ENCODE measurements around the gene METTL21A.

The METTL21A gene

DNA sequence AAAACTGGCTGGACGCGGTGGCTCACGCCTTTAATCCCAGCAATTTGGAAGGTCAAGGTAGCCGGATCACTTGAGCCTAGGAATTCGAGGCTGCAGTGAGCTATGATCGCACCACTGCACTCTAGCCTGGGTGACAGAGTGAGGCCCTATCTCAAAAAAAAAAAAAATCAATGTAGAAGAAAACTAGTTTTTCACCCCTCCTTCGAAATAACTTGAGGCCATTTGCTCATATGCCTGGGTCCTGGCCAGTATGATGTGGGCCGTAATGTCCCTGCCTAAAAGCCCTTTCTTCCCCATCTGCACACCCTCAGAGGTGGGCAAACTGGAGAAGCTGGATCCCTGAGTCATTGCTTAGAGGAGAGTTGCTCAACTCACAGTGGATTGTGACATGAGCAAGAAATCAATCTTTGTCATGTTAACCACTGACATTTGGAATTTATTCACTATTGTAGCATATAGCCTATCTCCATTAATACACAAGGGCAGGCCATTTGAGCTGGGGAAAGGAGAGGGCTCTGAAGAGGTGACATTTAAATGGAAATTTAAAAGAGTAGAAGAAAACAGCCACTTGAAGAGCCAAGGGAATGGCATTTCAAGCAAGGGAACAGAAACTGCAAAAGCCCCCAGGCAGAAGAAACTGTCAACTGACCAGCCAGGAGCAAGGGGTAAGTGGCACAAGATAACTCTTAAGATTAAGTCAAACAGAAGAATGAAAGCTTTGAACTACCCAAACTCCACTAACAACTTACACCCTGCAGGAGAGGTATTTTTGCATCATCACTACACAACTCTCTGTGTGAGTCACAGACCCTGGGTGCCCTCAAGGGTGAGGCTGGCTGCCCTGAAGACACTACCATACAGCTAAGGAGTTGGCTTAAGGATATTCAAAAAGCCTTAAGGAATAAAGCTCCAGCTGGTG, 7.6 kb upstream of the METTL21A start:
- Mint-ChIP-seq H3K4me3 (no peak overlapping the region), H3K36me3 (ENCODE audit: low read depth) (no peaks in the 10 kb centered on the region), H3K27me3 (ENCODE audit: low read depth) (no peaks in the 10 kb centered on the region), H3K9me3 (no peaks in the 10 kb centered on the region), H3K27ac (peak overlapping the region; percentile 5 to 70 (median 50)), H3K4me1 (no peaks in the 10 kb centered on the region)
- TF ChIP-seq, protein P1, sequence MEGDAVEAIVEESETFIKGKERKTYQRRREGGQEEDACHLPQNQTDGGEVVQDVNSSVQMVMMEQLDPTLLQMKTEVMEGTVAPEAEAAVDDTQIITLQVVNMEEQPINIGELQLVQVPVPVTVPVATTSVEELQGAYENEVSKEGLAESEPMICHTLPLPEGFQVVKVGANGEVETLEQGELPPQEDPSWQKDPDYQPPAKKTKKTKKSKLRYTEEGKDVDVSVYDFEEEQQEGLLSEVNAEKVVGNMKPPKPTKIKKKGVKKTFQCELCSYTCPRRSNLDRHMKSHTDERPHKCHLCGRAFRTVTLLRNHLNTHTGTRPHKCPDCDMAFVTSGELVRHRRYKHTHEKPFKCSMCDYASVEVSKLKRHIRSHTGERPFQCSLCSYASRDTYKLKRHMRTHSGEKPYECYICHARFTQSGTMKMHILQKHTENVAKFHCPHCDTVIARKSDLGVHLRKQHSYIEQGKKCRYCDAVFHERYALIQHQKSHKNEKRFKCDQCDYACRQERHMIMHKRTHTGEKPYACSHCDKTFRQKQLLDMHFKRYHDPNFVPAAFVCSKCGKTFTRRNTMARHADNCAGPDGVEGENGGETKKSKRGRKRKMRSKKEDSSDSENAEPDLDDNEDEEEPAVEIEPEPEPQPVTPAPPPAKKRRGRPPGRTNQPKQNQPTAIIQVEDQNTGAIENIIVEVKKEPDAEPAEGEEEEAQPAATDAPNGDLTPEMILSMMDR (IDR thresholded peaks at IDR 0.05; ENCODE audit: unreplicated experiment in 3 of 3): no peak

GRCh38 chr2:207630491-207630890, 5.3 kb upstream of the METTL21A start:
- H3K9me3 Mint-ChIP-seq: no peaks in the 10 kb centered on the region
- H3K27ac Mint-ChIP-seq: no peak overlapping the region
- peaks cover 7% of the 10 kb centered on the region for H3K27me3 Mint-ChIP-seq (ENCODE audit: low read depth)
- H3K4me3 Mint-ChIP-seq: no peak overlapping the region
- H3K4me1 Mint-ChIP-seq: peaks cover 5% of the 10 kb centered on the region
- TF ChIP-seq, protein P1 (IDR thresholded peaks at IDR 0.05; ENCODE audit: unreplicated experiment in 3 of 3): no peak
- no peaks in the 10 kb centered on the region for H3K36me3 Mint-ChIP-seq (ENCODE audit: low read depth)

- Mint-ChIP-seq H3K27ac (no peak overlapping the region), H3K4me3 (peak overlapping the region; percentile 25 to 46 (median 35)), H3K4me1 (peaks cover 5% of the 10 kb centered on the region), H3K27me3 (ENCODE audit: low read depth) (peaks cover 7% of the 10 kb centered on the region), H3K9me3 (no peaks in the 10 kb centered on the region), H3K36me3 (ENCODE audit: low read depth) (no peaks in the 10 kb centered on the region)
- TF ChIP-seq, protein P1 (IDR thresholded peaks at IDR 0.05; ENCODE audit: unreplicated experiment in 3 of 3): no peak
Measured at GRCh38 chr2:207629553-207629952, 4.4 kb upstream of the METTL21A start.

DNA sequence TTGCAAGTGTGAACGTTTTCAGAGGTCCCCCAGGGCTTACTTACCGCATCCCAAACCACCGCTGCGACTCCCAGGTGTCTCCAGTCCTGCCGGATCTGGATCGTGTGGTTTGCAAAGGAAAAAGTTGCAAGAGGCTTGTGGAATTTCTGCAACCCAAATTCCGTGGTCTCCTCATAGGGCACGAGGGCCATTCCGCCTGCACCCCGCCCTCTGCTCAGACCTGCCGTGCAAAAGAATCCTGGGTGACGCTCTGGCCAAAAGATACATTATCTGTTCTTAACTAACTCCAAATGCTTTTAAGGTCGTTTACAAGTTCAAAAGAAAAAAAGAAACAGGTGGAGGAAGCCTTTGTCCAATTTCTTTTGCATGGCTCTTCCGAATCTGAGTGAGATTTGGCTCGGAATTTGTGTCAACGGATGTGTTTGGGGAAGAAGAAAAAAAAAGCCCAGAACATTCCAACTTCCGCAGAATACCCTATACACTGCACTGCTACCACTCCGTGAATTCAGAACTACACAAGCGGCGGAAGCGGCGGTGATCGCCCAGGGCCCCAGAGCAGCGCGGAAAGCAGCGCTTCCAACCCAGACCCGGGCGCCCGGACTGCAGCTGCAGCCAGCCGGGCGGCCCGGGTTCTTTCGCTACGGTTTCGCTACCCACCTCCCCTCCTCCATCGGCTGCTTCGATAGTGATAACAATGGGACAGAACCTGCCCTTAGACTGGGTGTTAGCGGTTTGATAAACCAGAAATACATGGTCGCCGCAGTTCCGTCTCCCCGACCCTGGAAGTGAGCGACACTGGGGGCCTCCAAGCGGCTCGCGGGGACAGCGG, 795 bp downstream of the METTL21A start:
- peak overlapping the region; percentile 91 to 93 (median 92) for H3K4me3 Mint-ChIP-seq
- H3K36me3 Mint-ChIP-seq (ENCODE audit: low read depth): peaks cover 17% of the 10 kb centered on the region
- H3K4me1 Mint-ChIP-seq: peaks cover 24% of the 10 kb centered on the region
- H3K27me3 Mint-ChIP-seq (ENCODE audit: low read depth): peaks cover 7% of the 10 kb centered on the region
- TF ChIP-seq, protein P1 (IDR thresholded peaks at IDR 0.05; ENCODE audit: unreplicated experiment in 3 of 3): no peak
- no peaks in the 10 kb centered on the region for H3K9me3 Mint-ChIP-seq
- peak overlapping the region; percentile 91 to 96 (median 96) for H3K27ac Mint-ChIP-seq

GRCh38 chr2:207621501-207622039, 3.6 kb downstream of the METTL21A start:
- Mint-ChIP-seq H3K4me1 (peaks cover 28% of the 10 kb centered on the region), H3K9me3 (no peaks in the 10 kb centered on the region), H3K27ac (no peak overlapping the region), H3K27me3 (ENCODE audit: low read depth) (peaks cover 3% of the 10 kb centered on the region), H3K4me3 (peak overlapping the region; percentile 13 to 40 (median 13)), H3K36me3 (ENCODE audit: low read depth) (peaks cover 30% of the 10 kb centered on the region)
- TF ChIP-seq, protein P1 (IDR thresholded peaks at IDR 0.05; ENCODE audit: unreplicated experiment in 3 of 3): no peak
